Tibial artery (tissue), 4 donors: Measurements from ENCODE around the gene DCDC2.

ENCODE experiments used
- DNase-seq, 2 donors: peaks; one replicate each; pipeline ENCODE4 v3.0.0-alpha.2; 2019
- H3K27ac ChIP-seq, 2 donors: fragments of 200-600 bp; sonication (generic) in 1 of 2; 1 replicate in 1 of 2; 2 replicates in 1 of 2; pipeline ENCODE4 v1.5.1; 2018 to 2019; ENCODE audit warnings: mild to moderate bottlenecking in 1 of 2
- H3K27me3 ChIP-seq, 2 donors: fragments of 200-600 bp; sonication (generic) in 1 of 2; one replicate each; pipeline versions ENCODE4 v1.5.1 to v1.6.0; 2016 to 2019
- H3K36me3 ChIP-seq, 3 donors: fragments of 200-600 bp; sonication (generic) in 2 of 3; one replicate each; pipeline ENCODE4 v1.5.1; 2016 to 2019; ENCODE audit warnings: mild to moderate bottlenecking in 2 of 3
- H3K4me1 ChIP-seq, 4 donors: fragments of 200-600 bp; sonication (generic) in 2 of 4; 1 replicate in 3 of 4; 2 replicates in 1 of 4; pipeline ENCODE4 v1.5.1; 2016 to 2019
- H3K4me3 ChIP-seq, 2 donors: fragments of 200-600 bp; sonication (generic) in 1 of 2; 1 replicate in 1 of 2; 2 replicates in 1 of 2; pipeline ENCODE4 v1.5.1; 2018 to 2019; ENCODE audit warnings: mild to moderate bottlenecking in 2 of 2
- H3K9me3 ChIP-seq, 3 donors: fragments of 200-600 bp; sonication (generic) in 1 of 3; one replicate each; pipeline ENCODE4 v1.5.1; 2016 to 2019
- CTCF ChIP-seq, 2 experiments: fragments of 200-600 bp in 1 of 2; fragments of 450-650 bp in 1 of 2; IDR thresholded peaks; one replicate each; pipeline ENCODE4 v1.5.1; 2017 to 2019; ENCODE audit warnings: antibody characterized with exemption in 2 of 2, mild to moderate bottlenecking in 1 of 2, moderate library complexity in 1 of 2
- intact Hi-C: fragments of 100-400 bp; cut with DNase I; formaldehyde crosslinking; loops from one replicate; pipeline ENCODE4 v1.15.0; 2023; ENCODE audit warnings: low total_unique reads

The DCDC2 gene

GRCh38 chr6:24332317-24332716 lies 25.5 kb downstream of the DCDC2 start:
- Histone ChIP-seq H3K4me1 (no peaks in the 10 kb centered on the region), H3K9me3 (no peaks in the 10 kb centered on the region), H3K27ac (no peak overlapping the region), H3K27me3 (no peaks in the 10 kb centered on the region), H3K4me3 (no peak overlapping the region), H3K36me3 (no peaks in the 10 kb centered on the region)
- DNase-seq: no peak
- no peak for TF ChIP-seq CTCF (IDR thresholded peaks at IDR 0.05)
- intact Hi-C loops: no loop called here

DNA sequence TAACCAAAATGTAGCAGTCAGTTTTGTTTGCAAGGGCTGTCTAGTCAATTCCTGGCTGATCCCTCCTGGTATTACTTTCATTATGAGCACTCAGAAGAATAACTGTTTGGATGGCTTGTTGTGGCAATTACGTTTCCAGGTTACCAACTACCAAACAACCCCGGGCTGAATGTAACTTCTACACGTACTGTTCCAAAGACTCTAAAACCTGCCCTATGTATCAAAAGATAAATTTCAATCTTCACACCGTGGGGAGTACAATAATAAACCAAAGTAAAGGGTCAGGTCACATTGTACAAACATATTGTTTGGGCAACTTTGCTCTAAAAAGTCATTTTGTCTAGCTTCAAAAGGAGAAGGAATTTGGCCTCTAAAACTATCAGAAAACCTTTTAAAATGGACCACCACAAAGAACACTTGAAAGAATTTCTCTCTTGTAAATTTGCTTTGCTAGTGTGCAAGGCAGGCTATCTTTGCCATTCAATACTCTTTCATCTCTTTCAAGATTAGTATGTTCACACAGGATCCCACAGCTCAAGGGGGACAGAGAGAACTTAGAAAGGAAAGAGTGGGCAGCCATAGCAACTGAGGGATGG lies 27.6 kb downstream of the DCDC2 start:
- H3K27me3 ChIP-seq: no peaks in the 10 kb centered on the region
- TF ChIP-seq CTCF (IDR thresholded peaks at IDR 0.05): no peak
- no peak overlapping the region for H3K4me3 ChIP-seq
- DNase-seq: no peak
- H3K4me1 ChIP-seq: no peaks in the 10 kb centered on the region
- intact Hi-C loops: no loop called here
- H3K36me3 ChIP-seq: no peaks in the 10 kb centered on the region
- no peak overlapping the region for H3K27ac ChIP-seq
- no peaks in the 10 kb centered on the region for H3K9me3 ChIP-seq

GRCh38 chr6:24329451-24329850 lies 28.4 kb downstream of the DCDC2 start:
- Histone ChIP-seq H3K4me1 (no peaks in the 10 kb centered on the region), H3K4me3 (no peak overlapping the region), H3K9me3 (no peaks in the 10 kb centered on the region), H3K36me3 (no peaks in the 10 kb centered on the region), H3K27me3 (no peaks in the 10 kb centered on the region), H3K27ac (no peak overlapping the region)
- TF ChIP-seq CTCF (IDR thresholded peaks at IDR 0.05): no peak
- no peak for DNase-seq
- intact Hi-C loops: no loop called here

GRCh38 chr6:24329022-24329421 lies 28.8 kb downstream of the DCDC2 start:
- intact Hi-C loops: no loop called here
- H3K27ac ChIP-seq: no peak overlapping the region
- no peak overlapping the region for H3K4me3 ChIP-seq
- H3K4me1 ChIP-seq: no peaks in the 10 kb centered on the region
- no peak for DNase-seq
- H3K36me3 ChIP-seq: no peaks in the 10 kb centered on the region
- no peak for TF ChIP-seq CTCF (IDR thresholded peaks at IDR 0.05)
- H3K9me3 ChIP-seq: no peaks in the 10 kb centered on the region
- no peaks in the 10 kb centered on the region for H3K27me3 ChIP-seq

DNA sequence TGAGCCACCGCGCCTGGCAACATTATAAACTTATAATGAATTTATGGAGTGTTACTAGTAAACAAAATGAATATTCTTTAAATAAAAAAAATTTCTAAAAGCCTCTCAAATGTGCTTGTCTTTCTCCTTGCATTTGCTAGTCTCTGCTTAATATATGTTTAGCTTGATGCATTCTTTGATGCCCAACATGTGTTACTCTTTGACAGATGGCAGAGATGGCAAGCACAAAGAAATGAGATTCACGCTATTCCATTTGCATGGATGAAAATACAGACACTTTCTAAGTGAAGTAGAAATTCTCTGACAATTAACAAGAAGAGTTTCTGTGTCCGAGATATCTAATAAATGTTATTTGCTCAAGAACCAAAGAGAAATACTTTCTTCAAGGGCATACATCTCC lies 30.1 kb downstream of the DCDC2 start:
- no peak for TF ChIP-seq CTCF (IDR thresholded peaks at IDR 0.05)
- H3K36me3 ChIP-seq: no peaks in the 10 kb centered on the region
- intact Hi-C loops: no loop called here
- H3K27me3 ChIP-seq: no peaks in the 10 kb centered on the region
- no peaks in the 10 kb centered on the region for H3K9me3 ChIP-seq
- no peak for DNase-seq
- no peaks in the 10 kb centered on the region for H3K4me1 ChIP-seq
- no peak overlapping the region for H3K27ac ChIP-seq
- H3K4me3 ChIP-seq: no peak overlapping the region

- no peaks in the 10 kb centered on the region for H3K9me3 ChIP-seq
- no peak for TF ChIP-seq CTCF (IDR thresholded peaks at IDR 0.05)
- no peak overlapping the region for H3K27ac ChIP-seq
- intact Hi-C loops: no loop called here
- no peaks in the 10 kb centered on the region for H3K27me3 ChIP-seq
- H3K4me3 ChIP-seq: no peak overlapping the region
- H3K36me3 ChIP-seq: no peaks in the 10 kb centered on the region
- DNase-seq: no peak
- no peaks in the 10 kb centered on the region for H3K4me1 ChIP-seq
Measured at GRCh38 chr6:24325978-24326377, 31.9 kb downstream of the DCDC2 start.
